HG02870 (cell line): ENCODE data around the gene CACNA1C.
"Not testable (repeated sequence)": the region's sequence is repeated elsewhere in the genome, so short reads cannot be mapped to it uniquely, and the experiment has no call there.

Experiments
- ATAC-seq: cut with Tn5 transposase; IDR thresholded peaks from one replicate; pipeline ENCODE4 v1.9.1; 2021; ENCODE audit warnings: mild to moderate bottlenecking, moderate library complexity; ENCODE audit not compliant: unreplicated experiment

Gene CACNA1C

GRCh38 chr12:2673966-2674810, 621.4 kb downstream of the CACNA1C start:
- ATAC-seq = no peak

DNA sequence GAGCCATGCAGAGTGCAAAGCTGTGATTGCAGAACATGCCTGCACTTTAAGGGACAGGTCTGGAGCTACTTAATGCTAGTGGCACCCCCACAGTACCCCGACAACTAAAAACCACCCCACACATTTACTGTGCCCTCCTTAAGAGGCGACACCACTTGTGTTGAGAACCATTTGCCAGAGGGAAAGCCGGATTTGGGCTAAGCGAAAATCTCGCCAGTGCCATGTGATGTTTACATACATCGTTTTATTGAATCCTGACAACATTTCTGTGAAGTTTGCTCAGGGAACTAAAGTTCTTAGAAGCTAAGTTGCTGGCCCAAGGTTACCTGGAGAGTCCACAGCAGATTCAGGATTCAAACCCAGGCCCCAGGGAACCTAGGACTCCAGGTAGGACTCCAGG, 623.0 kb downstream of the CACNA1C start:
- ATAC-seq = no peak

DNA sequence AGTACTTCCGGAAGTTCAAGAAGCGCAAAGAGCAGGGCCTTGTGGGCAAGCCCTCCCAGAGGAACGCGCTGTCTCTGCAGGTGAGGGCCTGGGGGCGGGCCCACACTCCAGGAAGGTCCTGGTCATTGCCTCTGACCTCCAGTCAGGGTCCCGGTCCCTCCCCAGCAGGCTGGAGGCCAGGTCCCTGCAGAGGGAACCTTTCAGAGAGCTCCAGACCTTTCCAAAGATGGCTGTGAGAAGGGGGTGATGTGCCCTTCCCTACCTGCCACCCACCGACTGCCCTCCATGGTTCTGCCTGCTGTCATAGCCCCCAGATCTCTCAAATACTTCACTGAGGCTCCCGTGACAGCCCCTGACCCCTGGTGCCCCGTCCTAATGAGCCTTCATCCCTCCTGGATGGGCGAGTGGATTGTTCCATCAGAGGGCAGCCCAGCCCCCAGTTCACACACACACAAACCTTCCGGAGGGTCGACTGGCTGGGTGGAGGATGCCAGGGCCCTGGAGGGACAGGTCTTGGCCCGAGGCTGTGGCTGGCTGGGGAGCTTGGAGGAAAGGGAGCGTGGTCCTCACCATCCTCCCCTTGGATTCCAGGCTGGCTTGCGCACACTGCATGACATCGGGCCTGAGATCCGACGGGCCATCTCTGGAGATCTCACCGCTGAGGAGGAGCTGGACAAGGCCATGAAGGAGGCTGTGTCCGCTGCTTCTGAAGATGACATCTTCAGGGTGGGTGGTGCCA, 624.5 kb downstream of the CACNA1C start:
- ATAC-seq = no peak

DNA sequence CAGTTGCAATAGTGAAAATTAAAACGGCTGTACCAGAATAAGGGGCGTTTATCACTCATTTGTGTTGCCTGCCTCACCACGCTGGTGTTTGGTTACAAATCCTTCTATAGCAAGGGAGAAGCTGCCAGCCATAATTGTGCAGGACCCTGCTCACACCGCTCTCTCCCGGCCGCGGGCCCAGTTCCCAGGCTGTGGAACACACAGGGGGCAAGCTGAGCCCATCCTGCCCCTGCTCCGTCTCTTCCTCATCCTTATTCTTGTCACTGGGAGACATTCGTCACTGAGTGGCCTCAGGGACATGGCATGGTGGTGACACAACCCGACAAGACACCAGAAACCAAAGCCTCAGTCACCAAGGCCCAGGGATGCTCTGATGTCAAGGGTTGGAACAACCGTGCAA, 625.6 kb downstream of the CACNA1C start:
- ATAC-seq = no peak

DNA sequence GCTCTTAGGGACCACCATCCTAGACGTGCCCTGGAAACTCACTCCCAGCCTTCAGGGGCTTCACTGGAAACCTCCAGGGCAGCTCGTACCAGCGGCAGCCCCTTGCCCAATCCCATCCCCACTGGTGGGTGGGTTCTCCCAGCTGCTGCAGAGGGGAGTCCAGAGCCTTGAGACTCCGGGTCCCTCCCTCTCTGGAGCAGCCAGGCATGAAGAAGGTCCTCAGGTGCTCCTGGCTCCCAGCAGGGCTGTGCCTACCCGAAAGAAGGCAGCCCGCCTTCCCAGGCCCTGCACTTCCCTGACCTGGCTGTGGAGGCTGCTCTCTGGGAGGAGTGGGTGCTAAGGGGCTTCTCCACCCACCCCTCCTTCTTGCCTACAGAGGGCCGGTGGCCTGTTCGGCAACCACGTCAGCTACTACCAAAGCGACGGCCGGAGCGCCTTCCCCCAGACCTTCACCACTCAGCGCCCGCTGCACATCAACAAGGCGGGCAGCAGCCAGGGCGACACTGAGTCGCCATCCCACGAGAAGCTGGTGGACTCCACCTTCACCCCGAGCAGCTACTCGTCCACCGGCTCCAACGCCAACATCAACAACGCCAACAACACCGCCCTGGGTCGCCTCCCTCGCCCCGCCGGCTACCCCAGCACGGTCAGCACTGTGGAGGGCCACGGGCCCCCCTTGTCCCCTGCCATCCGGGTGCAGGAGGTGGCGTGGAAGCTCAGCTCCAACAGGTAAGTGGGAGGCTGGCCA, 626.5 kb downstream of the CACNA1C start:
- ATAC-seq = no peak

- ATAC-seq = no peak
Observed at GRCh38 chr12:2679816-2680675, 627.3 kb downstream of the CACNA1C start.

- no peak for ATAC-seq
Observed at GRCh38 chr12:2680676-2681039, 627.9 kb downstream of the CACNA1C start.

DNA sequence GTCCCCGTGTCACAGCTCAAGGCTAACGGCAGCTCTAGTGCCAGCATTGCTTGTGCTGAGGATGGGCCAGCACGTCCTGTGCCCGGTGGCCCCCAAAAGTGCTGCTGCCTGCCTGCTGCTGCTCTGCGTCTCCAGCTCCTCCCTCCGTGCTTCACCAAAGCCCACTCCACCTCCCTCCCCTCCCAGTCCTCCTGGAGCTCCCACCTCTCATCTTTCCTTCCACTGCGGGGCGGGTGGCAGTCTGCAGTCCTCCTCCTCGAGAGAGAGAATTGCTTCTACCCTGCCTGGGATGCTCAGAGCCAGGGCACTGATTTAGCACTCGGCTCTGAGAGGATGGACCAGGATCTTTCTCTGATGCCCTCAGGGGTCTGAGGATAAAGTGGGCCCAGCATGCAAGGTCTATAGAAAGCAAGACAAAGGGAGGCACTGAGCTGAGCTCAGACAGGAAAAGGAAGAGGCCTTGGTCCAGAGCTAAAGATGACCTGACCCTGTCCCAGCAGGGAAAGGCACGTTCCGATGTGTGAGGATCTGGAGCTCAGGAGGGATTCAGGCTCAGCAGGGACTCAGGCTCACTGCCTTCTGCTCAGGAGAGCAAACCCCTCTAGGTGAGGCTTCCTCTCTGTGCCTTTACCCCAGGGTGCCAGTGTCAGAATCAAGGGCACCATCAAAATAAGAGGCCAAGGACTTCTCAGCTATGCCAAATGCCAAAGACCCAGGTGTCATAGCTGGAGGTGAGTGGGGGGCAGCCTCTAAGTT, 628.8 kb downstream of the CACNA1C start:
- ATAC-seq = no peak

DNA sequence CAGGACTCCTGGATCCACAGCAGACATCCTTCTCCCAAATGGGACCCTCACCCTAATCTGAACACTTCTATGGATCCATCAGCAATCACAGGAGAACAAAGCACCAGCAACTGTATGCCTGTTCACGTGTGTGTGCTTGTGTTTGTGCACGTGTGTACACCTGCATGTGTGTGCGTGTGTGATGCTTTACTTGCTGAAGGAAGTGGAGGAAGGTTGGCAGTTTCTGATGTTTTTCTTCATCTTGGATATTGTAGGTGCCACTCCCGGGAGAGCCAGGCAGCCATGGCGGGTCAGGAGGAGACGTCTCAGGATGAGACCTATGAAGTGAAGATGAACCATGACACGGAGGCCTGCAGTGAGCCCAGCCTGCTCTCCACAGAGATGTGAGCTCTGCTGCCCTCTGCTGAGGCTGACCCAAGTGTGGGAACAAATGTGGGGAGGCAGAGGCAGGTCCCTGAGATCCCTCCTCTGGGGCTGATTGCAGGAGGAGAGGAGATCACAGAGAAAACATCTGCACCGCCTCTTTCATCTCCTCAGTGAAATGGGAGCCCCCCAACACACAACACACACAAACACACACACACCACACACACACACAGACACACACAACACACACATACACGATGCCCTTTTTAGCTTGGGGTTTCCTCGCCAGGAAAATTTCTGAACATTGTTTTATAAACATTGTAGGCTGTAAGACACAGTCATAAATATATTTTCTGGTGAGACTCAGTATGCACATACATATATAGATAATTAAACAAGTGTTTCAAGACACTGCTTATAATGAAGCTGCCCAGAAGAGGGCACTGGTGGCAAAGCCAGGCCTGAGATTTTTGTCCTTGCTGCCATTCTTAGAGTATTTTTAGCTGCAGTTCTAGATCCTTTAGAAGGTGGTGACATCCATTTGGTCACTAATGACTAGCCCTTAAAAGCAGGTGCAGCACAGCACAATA, 629.8 kb downstream of the CACNA1C start:
- ATAC-seq = no peak

DNA sequence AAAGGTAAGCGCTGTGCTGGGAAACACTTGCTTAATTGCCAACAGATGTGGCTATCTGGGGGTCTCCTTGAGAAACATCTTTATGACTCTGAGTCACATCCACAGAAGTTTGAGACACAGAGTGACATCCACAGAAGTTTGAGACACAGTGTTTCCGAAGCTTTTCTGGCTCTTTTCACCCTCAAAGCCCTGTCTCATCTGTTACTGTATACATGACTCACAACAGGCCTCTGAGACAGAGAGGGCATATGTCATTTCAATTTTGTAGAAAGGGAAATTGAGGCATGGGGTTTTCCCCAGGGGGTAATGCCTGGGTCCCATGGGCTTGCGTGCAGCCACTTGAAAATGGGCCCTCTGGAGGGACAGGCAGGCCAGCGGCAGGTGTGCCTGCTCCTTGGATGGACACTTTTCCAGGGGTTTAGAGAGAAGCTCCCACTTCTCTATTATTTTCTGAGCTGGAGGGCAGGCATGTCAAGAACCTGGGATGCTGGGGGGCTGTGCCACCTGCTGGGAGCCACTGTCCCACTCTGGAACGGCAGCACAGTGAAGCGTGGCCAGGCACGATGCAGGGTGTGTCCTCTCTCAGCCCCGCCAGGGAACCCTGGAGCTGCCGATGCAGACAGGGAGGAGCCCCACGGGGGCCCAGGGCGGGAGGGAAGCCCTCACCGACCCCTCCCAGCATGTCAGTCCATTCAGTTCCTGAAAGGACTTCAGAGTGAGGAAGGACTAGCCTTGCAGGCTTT, 630.7 kb downstream of the CACNA1C start:
- no peak for ATAC-seq

- ATAC-seq = not testable (repeated sequence)
Observed at GRCh38 chr12:2684026-2684325, 631.2 kb downstream of the CACNA1C start.

DNA sequence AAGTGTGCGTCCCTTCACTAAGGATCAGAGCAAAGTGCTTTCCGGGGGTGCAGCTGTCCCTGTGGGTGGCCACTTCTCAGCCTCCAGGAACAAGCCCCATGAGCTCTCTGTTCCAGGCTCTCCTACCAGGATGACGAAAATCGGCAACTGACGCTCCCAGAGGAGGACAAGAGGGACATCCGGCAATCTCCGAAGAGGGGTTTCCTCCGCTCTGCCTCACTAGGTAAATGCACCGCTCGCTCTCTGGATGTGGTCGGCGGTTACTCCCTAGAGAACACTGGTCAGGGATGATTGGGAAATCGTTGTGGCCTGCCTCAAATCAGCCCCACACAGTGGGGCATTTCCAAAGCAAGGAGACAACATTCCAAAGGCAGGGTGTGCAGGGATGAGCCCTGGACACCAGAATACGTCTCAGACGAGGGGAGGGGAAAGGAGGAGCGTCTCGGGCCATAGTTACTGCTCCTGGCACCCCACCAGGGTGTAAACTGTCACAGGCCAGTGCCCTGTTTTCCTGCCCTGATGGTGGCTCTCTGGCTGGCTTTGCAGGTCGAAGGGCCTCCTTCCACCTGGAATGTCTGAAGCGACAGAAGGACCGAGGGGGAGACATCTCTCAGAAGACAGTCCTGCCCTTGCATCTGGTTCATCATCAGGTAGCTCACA, 633.0 kb downstream of the CACNA1C start:
- ATAC-seq = not testable (repeated sequence)

DNA sequence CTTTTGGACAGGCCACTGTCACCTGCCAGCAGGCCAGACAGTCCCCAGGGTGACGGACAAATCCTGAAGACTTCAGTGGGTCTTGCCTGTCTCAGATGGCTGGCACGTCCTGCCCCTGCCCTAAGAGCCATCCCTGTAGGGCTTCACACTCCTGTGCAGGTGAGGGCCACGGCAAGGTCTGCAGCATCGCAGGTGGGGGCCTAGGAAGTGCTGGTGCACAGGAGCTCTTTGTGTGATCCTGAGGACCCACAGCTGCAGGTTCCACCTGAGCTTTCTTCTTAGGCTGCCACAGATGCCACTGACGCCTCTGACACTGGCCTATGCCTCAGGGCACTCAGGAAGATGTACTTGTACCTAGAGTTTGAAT, 633.5 kb downstream of the CACNA1C start:
- ATAC-seq = no peak

DNA sequence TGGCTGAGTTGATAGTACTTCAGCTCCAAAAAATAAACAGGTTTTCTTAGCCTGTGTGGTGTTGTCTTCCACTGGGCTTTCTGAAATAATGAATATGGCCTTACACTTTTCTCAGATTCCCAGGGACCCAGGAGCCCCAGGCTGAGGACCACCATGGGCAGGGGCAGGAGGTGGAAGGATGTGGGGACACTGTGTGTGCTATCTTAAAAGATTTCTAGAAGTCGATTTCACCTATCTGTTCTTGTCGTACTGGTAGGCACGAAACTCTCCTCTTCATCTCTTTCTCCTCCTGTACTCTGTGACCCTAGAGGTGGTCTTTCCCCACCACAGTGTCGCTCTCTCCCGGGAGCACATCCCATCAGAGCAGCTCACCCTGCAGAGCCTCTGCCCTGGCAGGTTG, 634.3 kb downstream of the CACNA1C start:
- ATAC-seq = no peak

DNA sequence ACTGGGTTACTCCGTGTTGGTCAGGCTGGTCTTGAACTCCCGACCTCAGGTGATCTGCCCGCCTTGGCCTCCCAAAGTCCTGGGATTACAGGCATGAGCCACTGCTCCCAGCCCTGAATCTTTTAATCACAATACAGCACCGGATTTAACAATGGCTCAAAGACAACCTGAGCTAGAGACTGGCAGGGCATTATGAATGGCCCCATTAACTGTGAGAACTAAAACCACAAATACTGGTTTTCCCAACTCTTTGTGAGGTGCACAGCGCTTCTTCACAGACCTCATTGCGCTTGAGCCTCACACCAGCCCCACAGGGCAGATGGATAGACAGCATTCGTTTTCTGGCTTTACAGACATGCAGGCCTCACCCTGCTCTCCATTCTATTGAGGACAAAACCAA, 634.9 kb downstream of the CACNA1C start:
- ATAC-seq = no peak

GRCh38 chr12:2688381-2688931, 635.7 kb downstream of the CACNA1C start:
- no peak for ATAC-seq

GRCh38 chr12:2689393-2689792, 636.6 kb downstream of the CACNA1C start:
- no peak for ATAC-seq

DNA sequence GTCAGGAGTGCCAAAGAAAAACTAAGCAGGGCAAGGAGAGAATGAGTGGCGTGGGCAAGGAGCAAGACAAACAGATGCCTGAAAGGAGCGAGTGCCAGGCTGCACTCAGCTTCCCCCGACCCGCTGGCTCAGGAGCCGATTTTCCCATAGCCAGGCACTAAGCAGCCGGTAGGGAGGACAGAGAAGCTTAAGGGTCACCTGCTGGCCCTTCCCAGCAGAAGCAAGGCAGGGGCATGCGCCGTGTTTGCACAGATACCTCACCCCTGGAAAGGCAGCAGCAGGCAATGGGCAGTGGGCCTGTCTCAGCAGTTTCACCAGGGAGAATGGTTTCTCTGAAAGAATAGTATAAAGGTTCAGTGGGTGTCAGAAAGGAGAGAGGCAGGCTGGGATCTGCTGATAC, 637.1 kb downstream of the CACNA1C start:
- ATAC-seq = no peak
